Measurements from ENCODE around the gene RABGAP1L.
A peak's percentile ranks its signal among the peaks of the same experiment; 100 is the strongest.
"Not testable (repeated sequence)": the region's sequence is repeated elsewhere in the genome, so short reads cannot be mapped to it uniquely, and the experiment has no call there.

Gene RABGAP1L

GRCh38 chr1:174791863-174792262 lies 632.5 kb downstream of the RABGAP1L start:
- no peak for DNase-seq
- H3K27me3 Mint-ChIP-seq = no peaks in the 10 kb centered on the region
- no peak overlapping the region for H3K27ac Mint-ChIP-seq
- CTCF ChIA-PET = interaction anchor here (0.7 kb wide), 1 partner anchor 191 kb away, joined by 4 read pairs; no protein-coding TSS in a partner anchor
- no peak overlapping the region for H3K4me3 Mint-ChIP-seq
- H3K4me1 Mint-ChIP-seq = peaks cover 11% of the 10 kb centered on the region
- no peaks in the 10 kb centered on the region for H3K36me3 Mint-ChIP-seq
- H3K9me3 Mint-ChIP-seq = no peaks in the 10 kb centered on the region

- H3K27ac Mint-ChIP-seq = no peak overlapping the region
Measured at GRCh38 chr1:174794861-174795260, 635.5 kb downstream of the RABGAP1L start.

GRCh38 chr1:174795806-174796205 lies 636.5 kb downstream of the RABGAP1L start:
- no peak overlapping the region for H3K4me3 Mint-ChIP-seq
- no peak overlapping the region for H3K27ac Mint-ChIP-seq
- no peak for DNase-seq
- peaks cover 6% of the 10 kb centered on the region for H3K4me1 Mint-ChIP-seq
- no peaks in the 10 kb centered on the region for H3K36me3 Mint-ChIP-seq
- H3K27me3 Mint-ChIP-seq = no peaks in the 10 kb centered on the region
- no peaks in the 10 kb centered on the region for H3K9me3 Mint-ChIP-seq
- CTCF ChIA-PET = interaction anchor here (1.0 kb wide), 1 partner anchor 203 kb away, joined by 3 read pairs; no protein-coding TSS in a partner anchor

More at GRCh38 chr1:174794861-174795260, 635.5 kb downstream of the RABGAP1L start:
- CTCF ChIA-PET = no interaction called here
- Mint-ChIP-seq H3K4me1 (peaks cover 6% of the 10 kb centered on the region), H3K27me3 (no peaks in the 10 kb centered on the region), H3K9me3 (no peaks in the 10 kb centered on the region), H3K36me3 (no peaks in the 10 kb centered on the region), H3K4me3 (no peak overlapping the region)
- DNase-seq = no peak

DNA sequence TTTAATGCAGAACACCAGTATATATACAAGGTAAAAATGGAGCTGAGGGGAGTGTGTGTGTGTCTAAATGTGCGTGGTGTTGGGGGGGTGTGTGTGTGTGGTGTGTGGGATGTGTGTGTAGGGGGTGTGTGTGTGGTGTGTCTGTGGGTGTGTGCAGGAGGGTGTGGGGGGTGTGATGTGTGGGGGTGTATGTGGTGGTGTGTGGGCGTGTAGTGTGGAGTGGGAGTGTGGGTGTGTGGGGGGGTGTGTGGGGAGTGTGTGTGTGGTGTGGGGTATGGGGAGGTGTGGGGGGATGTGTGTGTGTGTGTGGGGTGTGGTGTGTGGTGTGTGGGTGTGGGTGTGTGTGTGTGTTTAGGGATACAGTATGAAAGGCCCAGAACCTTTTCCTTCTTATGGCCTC lies 638.1 kb downstream of the RABGAP1L start:
- CTCF ChIA-PET = no interaction called here
- Mint-ChIP-seq H3K36me3 (no peaks in the 10 kb centered on the region), H3K27me3 (no peaks in the 10 kb centered on the region), H3K4me3 (no peak overlapping the region), H3K27ac (no peak overlapping the region), H3K9me3 (no peaks in the 10 kb centered on the region), H3K4me1 (peaks cover 8% of the 10 kb centered on the region)
- no peak for DNase-seq

DNA sequence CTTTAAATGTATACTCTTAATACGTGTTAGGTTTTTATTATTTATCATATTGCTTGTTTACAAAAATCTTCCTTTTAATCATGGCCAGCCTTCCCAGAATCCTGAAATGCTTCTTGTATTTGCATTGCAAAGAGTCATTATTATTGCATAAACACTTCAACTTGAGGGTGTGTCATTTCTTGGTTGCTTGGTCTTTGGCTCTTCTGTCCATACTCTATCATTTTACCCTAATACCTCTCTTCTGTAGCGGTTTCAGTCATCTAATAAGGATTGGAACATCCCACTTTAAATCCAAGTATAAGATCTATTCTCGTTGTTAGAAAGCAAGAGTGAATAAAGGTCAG lies 639.8 kb downstream of the RABGAP1L start:
- no peak overlapping the region for H3K27ac Mint-ChIP-seq
- DNase-seq = no peak
- no peaks in the 10 kb centered on the region for H3K27me3 Mint-ChIP-seq
- H3K4me1 Mint-ChIP-seq = peaks cover 18% of the 10 kb centered on the region
- H3K36me3 Mint-ChIP-seq = no peaks in the 10 kb centered on the region
- no peak overlapping the region for H3K4me3 Mint-ChIP-seq
- no peaks in the 10 kb centered on the region for H3K9me3 Mint-ChIP-seq
- CTCF ChIA-PET = interaction anchor here (1.0 to 1.8 kb wide), 3 partner anchors 184 to 200 kb away, joined by 3 to 12 read pairs (median 5); partner anchors contain the start of gene CACYBP

DNA sequence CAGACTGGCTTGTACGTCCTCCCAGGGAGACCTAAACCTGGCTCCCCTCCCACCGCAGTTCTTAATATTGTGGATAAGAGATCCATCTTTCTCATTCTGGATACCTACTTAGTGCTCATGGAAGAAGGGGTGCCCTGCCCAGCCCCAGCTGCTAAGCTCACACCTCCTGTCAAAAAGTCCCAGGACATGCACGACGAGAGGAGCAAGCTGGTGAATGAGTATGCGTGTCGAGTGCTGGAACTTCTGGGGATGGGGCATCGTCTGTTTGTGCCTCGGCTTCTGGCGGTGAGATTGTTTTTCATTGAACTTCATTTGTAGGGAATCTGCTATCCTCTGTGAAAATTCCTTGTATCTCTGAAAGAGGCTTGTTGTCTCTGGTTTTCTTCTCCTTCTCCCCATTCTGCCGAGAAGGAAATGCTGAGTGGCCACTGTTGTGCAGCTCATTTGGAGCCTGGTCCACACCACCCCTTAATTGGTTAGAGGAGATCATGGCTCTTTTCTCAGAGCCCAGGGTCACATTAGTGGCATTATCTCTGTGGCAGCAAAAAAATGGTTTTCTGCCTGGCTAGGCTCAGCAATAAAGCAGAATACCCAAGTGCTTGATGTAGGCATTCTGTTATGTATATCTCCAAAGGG lies 641.0 kb downstream of the RABGAP1L start:
- H3K4me1 Mint-ChIP-seq = peaks cover 18% of the 10 kb centered on the region
- no peaks in the 10 kb centered on the region for H3K9me3 Mint-ChIP-seq
- CTCF ChIA-PET = interaction anchor here (1.0 to 1.8 kb wide), 4 partner anchors 30 to 199 kb away, joined by 3 to 12 read pairs (median 4); partner anchors contain the start of gene CACYBP
- no peaks in the 10 kb centered on the region for H3K36me3 Mint-ChIP-seq
- DNase-seq = peak; percentile 39
- no peak overlapping the region for H3K27ac Mint-ChIP-seq
- H3K27me3 Mint-ChIP-seq = no peaks in the 10 kb centered on the region
- H3K4me3 Mint-ChIP-seq = no peak overlapping the region

DNA sequence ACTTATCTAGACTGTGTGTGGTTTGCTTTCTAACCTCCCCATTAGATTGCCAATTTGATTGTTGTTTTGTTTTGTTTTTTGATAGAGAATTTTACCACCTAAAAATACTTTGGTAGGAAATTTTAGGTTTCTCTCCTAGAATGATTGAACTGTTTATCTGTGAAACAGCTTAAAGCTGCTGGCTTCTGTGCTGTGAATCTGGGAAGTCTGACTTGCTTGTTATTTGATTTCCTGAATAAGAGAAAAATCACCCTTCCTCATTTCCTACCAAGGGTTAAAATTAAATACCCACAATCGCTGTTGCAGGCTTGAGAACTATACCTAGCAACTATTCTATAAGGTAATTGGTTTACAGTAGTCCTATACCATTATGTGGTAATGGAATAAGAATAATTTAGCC lies 641.6 kb downstream of the RABGAP1L start:
- H3K27me3 Mint-ChIP-seq = no peaks in the 10 kb centered on the region
- H3K9me3 Mint-ChIP-seq = no peaks in the 10 kb centered on the region
- H3K36me3 Mint-ChIP-seq = no peaks in the 10 kb centered on the region
- no peak overlapping the region for H3K4me3 Mint-ChIP-seq
- H3K27ac Mint-ChIP-seq = no peak overlapping the region
- H3K4me1 Mint-ChIP-seq = peaks cover 18% of the 10 kb centered on the region
- no peak for DNase-seq
- CTCF ChIA-PET = interaction anchor here (1.1 to 1.8 kb wide), 3 partner anchors 30 to 199 kb away, joined by 3 to 12 read pairs (median 5); partner anchors contain the start of gene CACYBP

- Mint-ChIP-seq H3K4me1 (peaks cover 7% of the 10 kb centered on the region), H3K27me3 (no peaks in the 10 kb centered on the region), H3K4me3 (no peak overlapping the region), H3K36me3 (peaks cover 9% of the 10 kb centered on the region), H3K27ac (no peak overlapping the region), H3K9me3 (no peaks in the 10 kb centered on the region)
- no peak for DNase-seq
- CTCF ChIA-PET = interaction anchor here (1.3 to 1.7 kb wide), 2 partner anchors 189 to 211 kb away, joined by 3 to 5 read pairs; no protein-coding TSS in a partner anchor
Measured at GRCh38 chr1:174809755-174810280, 650.5 kb downstream of the RABGAP1L start.

- Mint-ChIP-seq H3K36me3 (peaks cover 12% of the 10 kb centered on the region), H3K27ac (no peak overlapping the region), H3K4me3 (no peak overlapping the region), H3K9me3 (no peaks in the 10 kb centered on the region), H3K4me1 (peaks cover 14% of the 10 kb centered on the region), H3K27me3 (no peaks in the 10 kb centered on the region)
- CTCF ChIA-PET = no interaction called here
- DNase-seq = no peak
Measured at GRCh38 chr1:174812016-174812415, 652.7 kb downstream of the RABGAP1L start.

- CTCF ChIA-PET = no interaction called here
- Mint-ChIP-seq H3K4me1 (peaks cover 17% of the 10 kb centered on the region), H3K4me3 (no peak overlapping the region), H3K36me3 (peaks cover 12% of the 10 kb centered on the region), H3K27ac (no peak overlapping the region), H3K27me3 (no peaks in the 10 kb centered on the region), H3K9me3 (no peaks in the 10 kb centered on the region)
- no peak for DNase-seq
Measured at GRCh38 chr1:174812656-174813055, 653.3 kb downstream of the RABGAP1L start.

DNA sequence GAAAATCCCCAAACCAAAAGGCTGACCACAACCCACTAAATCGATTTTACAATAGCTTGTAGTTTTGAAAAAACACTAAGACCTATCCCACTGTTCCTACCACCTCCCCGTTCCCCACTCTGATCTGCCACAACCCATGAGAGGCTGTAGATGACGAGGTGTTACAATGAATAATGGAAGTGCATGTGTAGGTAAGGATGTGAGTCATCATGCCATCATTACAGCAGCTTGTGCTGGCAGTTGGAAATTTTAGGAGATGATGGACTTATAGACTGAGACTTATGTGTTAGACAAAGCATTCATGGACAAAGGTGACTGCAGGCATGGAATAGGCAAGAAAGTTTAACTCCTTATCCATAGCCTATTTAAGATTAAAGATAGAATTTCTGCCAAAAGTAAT lies 655.7 kb downstream of the RABGAP1L start:
- CTCF ChIA-PET = interaction anchor here (0.9 kb wide), 1 partner anchor 71 kb away, joined by 3 read pairs; no protein-coding TSS in a partner anchor
- no peak overlapping the region for H3K27ac Mint-ChIP-seq

DNA sequence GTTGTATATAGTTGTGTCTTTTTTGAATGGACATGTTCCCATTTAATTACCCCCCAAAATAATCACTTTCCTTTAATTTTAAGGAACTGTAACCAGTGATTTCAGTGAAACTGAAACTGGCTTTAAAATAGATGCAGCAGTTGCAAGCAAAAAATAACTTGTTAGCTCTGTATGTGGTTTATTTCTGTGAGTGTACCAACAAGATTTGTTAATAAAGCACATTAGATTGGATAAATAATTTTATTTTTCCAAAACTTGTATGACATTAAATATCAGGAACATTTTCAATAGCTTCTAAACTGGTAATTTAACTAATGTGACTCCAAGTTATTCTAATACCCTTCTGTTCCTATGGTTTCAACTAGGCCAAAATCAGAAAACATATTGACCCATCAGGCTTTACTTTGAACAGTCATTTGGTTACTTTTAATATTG lies 656.2 kb downstream of the RABGAP1L start:
- no peak overlapping the region for H3K4me3 Mint-ChIP-seq
- no peak overlapping the region for H3K27ac Mint-ChIP-seq
- H3K4me1 Mint-ChIP-seq = peaks cover 19% of the 10 kb centered on the region
- no peak for DNase-seq
- CTCF ChIA-PET = interaction anchor here (0.9 kb wide), 1 partner anchor 71 kb away, joined by 3 read pairs; no protein-coding TSS in a partner anchor
- H3K27me3 Mint-ChIP-seq = no peaks in the 10 kb centered on the region
- H3K36me3 Mint-ChIP-seq = peaks cover 15% of the 10 kb centered on the region
- no peaks in the 10 kb centered on the region for H3K9me3 Mint-ChIP-seq

More for the DNA sequence above, 655.7 kb downstream of the RABGAP1L start:
- DNase-seq = no peak
- H3K9me3 Mint-ChIP-seq = no peaks in the 10 kb centered on the region
- no peaks in the 10 kb centered on the region for H3K27me3 Mint-ChIP-seq
- H3K4me3 Mint-ChIP-seq = no peak overlapping the region
- H3K36me3 Mint-ChIP-seq = peaks cover 15% of the 10 kb centered on the region
- peaks cover 21% of the 10 kb centered on the region for H3K4me1 Mint-ChIP-seq

DNA sequence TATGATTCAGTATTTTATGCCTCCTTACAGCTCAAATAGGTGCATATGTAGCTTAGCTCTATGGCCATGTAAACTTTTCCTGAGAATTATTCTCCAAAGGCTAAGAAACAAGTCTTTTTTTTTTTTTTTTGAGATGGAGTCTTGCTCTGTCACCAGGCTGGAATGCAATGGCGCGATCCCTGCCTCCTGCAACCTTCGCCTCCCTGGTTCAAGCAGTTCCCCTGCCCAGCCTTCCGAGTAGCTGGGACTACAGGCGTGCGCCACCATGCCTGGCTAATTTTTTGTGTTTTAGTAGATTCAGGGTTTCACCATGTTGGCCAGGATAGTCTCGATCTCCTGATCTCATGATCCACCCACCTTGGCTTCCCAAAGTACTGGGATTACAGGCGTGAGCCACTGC lies 657.3 kb downstream of the RABGAP1L start:
- Mint-ChIP-seq H3K36me3 (peaks cover 17% of the 10 kb centered on the region), H3K4me1 (peaks cover 19% of the 10 kb centered on the region)
- CTCF ChIA-PET = interaction anchor here (0.6 to 1.6 kb wide), 2 partner anchors 11 to 19 kb away, joined by 4 to 6 read pairs; no protein-coding TSS in a partner anchor
- H3K4me3 Mint-ChIP-seq, DNase-seq, H3K27me3 Mint-ChIP-seq, H3K9me3 Mint-ChIP-seq, H3K27ac Mint-ChIP-seq: not testable (repeated sequence)

- Mint-ChIP-seq H3K27ac (no peak overlapping the region), H3K9me3 (no peaks in the 10 kb centered on the region), H3K36me3 (peaks cover 14% of the 10 kb centered on the region), H3K27me3 (no peaks in the 10 kb centered on the region), H3K4me1 (peaks cover 19% of the 10 kb centered on the region), H3K4me3 (no peak overlapping the region)
- CTCF ChIA-PET = interaction anchor here (1.6 kb wide), 1 partner anchor 13 kb away, joined by 6 read pairs; no protein-coding TSS in a partner anchor
- DNase-seq = no peak
Measured at GRCh38 chr1:174818014-174818616, 658.8 kb downstream of the RABGAP1L start.

Data from activated naive CD4-positive, alpha-beta T cell treated with anti-CD3 and anti-CD28 coated beads, Interleukin-2, amount 10 ng/mL, durations not matched to agents 7 days and 5 days (primary cell).